ENCODE data around the gene SLC6A18.

The SLC6A18 gene, protein sequence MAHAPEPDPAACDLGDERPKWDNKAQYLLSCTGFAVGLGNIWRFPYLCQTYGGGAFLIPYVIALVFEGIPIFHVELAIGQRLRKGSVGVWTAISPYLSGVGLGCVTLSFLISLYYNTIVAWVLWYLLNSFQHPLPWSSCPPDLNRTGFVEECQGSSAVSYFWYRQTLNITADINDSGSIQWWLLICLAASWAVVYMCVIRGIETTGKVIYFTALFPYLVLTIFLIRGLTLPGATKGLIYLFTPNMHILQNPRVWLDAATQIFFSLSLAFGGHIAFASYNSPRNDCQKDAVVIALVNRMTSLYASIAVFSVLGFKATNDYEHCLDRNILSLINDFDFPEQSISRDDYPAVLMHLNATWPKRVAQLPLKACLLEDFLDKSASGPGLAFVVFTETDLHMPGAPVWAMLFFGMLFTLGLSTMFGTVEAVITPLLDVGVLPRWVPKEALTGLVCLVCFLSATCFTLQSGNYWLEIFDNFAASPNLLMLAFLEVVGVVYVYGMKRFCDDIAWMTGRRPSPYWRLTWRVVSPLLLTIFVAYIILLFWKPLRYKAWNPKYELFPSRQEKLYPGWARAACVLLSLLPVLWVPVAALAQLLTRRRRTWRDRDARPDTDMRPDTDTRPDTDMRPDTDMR

DNA sequence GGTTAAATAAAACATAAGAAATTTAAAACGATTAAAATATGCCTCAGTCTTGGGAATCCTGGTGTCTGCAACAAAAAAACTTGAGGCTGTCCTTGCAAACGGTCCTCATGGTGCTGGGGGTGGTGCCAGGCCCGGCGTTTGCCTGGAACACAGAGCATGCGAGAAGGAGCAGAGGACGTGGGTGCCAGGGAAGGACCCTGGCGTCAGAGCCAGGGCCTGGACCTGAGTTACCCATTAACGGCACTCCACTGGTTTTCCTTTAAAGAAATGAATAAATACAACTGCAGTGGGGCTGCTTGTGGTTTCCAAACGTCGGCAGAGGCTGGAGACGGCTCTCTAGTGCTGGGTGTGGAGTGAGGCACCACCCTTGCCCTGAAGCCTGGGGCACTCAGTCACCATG is at the start of gene SLC6A18:
Gene SLC6A18, plus strand, starts transcription at position 301 of the 400 bp plus-strand sequence. Its CDS starts 97 bp downstream, at position 398.
- DNase-seq = no peak

DNA sequence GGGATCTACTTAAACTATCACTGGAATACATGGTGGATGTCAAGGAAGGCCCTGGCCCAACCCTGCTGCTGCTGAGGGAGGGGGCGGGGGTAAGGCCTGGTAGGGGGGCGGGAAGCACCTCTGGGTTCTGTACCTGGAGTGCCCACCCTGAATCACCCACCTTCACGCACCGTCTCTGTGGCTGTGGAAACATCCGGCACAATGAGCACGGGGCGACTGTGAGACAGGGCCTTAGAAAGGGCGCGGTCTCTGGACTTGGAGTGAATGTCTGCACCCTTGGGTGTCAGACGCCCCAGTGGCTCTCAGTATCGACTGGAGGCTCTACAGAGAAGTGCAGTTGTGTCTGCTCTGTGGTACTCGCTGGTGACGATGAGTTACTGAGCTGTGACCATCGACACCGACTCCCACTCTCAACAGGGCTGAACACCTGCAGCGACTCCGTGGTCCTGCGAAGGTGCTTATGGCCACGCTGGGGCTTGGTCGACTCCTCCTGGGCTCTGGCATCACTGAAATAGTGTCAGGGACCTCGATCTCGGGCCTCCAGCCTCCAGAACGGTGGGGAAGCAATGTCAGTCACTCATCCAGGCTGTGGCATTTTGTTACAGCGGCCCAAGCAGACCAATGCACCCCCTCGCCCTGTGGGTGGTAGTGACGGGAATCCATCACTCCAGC is 49.2 kb upstream of the SLC6A18 start:
- no peak for DNase-seq

DNA sequence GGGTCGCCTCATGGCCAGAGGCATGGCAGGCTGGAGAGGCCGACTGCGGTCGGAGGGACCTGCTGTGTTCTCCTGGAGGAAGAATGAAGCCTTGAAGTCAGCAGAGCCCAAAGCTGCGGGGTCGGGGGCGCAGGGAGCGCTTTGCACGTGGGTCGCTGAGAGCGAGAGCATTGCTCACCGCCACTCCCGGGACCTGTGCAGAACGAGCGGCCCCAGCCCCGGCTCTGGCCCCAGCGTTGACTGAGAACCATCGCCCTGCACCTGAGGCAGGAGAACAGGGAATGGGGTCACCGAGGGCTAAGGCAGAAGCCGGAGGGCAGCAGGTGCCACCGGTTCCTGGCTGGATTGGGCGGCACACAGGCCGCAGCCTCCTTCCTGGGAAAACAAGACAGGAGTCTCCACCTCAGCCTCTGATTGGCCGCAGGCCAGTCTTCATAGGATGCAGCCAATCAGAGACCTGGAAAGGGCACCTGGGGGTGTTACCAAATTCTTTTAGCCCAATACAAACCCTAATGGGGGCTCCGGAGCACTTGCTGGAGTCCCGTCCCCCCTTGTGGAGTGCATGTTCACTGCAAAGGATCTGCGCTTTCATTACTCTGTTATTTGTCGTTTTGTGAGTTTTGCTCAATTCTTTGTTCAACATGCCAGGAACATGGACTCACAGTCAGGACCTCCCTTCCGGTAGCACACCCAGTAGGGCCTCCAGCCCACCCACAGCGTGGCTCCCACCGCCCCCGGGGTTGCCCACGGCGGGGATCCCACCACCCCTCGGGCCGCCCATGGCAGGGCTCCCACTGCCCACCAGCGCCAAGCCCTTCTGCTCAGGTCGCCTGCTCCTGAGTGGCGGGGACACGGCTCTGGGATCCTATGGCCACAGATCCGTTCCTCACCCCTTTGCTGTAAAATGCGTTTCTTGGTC is 48.4 kb upstream of the SLC6A18 start:
- no peak for DNase-seq

DNA sequence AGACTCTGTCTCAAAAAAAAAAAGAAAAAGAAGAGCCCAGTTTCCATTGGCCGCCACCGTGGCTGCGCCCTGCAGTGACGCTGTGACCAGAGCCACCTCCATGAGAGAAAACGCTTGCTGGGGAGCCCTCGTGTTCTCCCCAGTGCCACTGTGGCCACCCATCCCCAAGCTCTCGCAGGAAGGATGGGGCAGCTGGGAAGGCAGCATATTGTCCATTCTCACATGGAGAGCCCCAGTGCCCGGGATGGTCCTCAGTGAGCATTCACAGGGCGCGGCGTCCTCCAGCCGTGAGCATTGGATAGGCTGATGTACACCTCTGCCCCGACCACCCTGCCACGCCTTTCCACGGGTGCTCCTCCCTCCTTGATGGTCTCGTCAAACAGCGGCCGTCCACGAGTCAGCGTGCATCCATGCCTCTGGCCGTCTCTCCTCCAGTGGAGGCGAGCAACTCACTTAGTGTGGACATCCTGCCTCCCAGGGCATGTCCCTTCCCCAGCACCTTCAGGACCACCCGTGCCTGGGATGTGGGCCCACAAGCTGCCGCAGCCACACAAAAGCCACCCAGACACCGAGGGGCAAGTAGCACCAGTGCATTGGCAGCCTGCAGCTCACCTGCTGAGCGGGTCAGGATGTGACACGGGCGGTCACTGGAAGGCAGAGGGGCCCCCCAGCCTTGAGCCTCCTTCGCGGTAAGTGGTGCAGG is 47.2 kb upstream of the SLC6A18 start:
- DNase-seq = no peak

DNA sequence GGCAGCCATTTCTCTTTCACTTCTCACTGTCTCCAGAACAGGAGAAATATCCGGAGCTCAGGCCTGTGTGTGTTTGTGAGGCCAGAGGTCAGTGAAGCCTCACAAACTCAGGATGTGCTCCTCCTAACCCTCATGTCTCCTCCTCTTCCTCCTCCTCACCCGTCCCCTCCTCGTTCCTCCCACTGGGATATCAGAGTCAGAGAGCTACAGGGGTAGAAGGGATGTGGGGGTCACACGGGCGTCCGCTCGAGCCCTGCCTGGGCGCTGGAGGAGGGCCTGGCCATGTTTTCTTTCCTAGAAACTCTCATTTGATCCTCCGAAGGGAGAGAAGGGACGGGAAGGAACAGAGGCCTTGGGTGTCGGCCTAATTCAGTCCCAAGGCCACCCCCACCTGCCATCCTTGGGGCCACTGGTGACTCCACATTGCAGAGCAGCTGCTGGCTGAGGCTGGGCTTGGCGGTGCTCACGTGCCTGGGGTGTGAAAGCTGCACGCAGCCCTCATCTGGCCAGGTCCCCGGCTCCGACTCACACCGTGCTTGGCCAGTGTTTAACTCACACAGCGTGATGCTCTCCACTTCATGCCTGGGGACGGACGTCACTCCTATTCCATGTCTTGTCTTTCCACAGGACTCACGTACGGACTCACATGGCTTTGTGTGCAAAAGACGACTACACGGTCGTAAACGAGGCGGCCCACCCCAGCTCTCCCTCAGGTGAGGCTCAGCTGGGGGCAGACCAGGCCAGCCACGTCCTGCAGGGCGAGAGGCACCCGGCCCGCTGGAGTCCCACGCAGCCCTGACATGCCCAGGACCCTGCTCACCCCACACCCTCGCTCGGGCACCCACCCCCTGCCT is 46.4 kb upstream of the SLC6A18 start:
- no peak for DNase-seq

DNA sequence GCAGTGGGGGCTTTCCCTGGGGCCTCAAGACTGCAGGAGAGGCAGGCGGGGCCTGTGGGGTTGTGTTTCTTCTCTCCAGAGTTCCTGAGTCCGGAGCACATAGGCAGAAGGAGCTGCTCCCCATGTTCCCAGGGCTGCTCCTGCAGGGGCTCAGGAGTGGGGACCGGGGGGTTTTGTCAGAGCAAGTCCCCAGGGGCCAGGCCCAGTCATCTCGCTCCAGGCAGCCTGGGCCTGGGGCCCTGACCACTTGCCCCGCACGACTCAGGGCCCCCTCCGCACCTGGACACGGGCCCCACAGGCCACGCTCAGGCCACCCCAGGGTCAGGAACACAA is 45.8 kb upstream of the SLC6A18 start:
- no peak for DNase-seq

DNA sequence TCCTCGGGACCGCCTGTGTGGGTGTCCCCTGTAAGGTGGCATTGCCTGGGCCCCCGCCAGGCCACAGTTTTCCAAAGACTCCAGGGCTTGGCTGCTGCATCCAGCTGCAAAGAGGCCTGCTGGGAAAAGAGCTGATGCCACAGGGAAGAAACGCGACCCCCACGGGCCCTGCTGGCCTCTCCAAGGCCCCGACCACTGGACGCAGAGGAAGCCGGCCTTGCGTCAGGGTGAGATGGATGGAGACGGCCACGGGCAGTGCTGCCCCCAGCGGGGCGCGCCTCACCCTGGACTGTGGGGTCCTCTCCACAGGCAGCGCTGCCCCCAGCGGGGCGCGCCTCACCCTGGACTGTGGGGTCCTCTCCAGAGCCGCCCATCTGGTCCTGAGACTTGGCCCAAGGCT is 45.1 kb upstream of the SLC6A18 start:
- DNase-seq = no peak

DNA sequence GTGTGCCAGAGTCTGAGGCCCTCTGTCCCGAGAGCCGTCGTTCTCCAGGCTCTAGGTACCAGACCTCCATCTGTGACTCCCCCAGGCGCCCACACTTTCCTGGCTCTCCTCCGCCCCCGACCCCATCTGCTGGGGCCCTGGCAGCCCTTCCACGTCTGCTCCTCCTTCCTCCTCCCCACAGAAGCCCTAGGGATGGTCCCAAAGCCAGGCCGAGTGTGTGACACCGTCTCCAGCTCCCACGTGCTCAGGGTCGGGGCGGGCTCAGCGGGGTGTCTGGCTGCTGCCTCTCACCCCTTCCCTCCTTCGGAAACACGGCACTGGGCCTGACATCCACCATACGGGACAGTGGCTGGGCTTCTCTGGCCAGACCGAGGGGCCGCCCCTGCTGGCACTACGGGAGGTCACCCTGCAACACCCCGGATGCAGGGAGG is 44.3 kb upstream of the SLC6A18 start:
- DNase-seq = no peak

DNA sequence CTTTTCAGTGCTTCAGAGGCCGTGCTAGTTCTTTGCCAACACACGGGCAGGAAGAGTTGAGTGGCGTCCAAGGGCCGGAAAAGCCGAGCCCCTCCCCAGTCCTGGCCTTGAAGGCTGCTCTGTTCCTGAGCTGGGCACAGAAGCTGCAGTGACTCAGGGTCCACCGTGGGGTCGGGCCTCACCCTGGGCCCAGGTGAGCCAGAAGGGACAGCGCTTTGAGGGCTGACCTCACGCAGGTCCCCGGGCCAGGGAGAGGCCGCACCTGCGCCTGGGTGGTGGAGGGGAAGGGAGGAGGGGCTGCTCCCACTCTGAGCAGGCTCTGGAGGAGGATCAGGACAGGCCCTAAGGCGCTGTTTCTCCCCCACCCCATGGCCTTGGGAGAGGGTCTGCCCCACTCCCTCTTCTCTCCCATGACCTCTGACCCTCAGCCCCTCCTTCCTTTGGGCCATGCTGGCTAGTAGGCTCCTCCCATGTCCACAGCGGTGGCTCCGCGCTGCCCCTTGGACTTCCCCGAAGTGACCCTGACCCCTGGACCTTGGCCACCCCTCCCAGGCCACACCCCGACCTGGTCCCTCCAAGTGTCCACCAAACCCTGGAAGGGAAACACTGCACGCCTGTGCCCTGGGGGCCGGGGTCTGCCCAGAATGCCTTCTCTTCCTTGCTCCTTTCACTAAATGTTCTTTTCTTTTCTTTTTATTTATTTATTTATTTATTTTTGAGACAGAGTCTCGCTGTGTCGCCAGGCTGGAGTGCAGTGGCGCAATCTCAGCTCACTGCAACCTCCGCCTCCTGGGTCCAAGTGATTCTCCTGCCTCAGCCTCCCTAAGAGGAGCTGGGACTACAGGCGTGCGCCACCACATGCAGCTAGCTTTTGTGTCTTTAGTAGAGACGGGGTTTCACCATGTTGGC is 43.5 kb upstream of the SLC6A18 start:
- no peak for DNase-seq

DNA sequence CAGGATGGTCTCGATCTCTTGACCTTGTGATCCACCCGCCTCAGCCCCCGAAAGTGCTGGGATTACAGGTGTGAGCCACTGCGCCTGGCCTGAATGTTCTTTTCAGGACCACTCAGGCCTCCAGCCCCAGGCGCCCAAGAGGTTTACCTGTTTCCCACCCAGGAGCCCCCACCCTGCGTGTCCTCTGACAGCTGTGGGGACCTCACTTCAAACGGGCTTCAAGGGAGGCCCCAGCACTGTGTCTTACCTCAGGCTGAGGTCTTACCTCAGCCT is 42.9 kb upstream of the SLC6A18 start:
- DNase-seq = no peak

DNA sequence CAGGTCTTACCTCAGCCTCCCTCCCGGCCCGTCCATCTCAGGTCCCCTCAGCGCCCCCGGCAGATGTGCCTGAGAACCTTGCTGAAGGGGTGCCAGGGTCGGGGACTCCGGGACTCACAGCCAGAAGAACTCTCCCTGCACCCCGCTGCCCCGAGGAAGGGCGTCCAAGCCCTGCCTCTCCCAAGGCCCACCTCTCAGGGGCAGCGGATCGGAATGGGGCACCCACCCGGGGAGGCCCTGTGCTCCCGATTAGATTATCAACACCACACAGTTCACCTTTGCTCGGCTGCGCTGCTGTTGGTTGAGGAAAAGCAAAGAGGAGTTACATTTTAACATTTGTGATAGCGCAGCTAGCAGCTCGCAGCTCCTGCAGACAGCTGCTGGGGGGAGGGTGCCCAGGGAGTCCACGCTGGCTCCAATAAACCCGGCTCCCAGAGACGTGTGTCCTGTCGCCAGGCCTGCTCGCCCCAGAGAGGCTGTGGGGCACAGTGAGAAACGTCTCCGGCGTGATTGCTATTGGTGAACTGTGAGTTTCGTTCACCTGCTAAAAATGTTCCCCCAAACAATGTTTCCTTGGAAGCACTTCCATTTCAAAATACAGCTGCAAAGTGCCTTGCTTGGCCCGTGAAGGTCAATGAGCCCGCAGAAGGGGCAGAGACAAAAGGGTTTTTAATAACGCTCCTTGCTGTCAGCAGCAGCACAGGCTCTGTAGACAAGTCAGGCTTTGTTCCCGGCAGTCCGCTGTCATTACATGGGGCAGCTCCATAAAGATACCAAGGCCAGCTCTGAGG is 42.4 kb upstream of the SLC6A18 start:
- DNase-seq = no peak

DNA sequence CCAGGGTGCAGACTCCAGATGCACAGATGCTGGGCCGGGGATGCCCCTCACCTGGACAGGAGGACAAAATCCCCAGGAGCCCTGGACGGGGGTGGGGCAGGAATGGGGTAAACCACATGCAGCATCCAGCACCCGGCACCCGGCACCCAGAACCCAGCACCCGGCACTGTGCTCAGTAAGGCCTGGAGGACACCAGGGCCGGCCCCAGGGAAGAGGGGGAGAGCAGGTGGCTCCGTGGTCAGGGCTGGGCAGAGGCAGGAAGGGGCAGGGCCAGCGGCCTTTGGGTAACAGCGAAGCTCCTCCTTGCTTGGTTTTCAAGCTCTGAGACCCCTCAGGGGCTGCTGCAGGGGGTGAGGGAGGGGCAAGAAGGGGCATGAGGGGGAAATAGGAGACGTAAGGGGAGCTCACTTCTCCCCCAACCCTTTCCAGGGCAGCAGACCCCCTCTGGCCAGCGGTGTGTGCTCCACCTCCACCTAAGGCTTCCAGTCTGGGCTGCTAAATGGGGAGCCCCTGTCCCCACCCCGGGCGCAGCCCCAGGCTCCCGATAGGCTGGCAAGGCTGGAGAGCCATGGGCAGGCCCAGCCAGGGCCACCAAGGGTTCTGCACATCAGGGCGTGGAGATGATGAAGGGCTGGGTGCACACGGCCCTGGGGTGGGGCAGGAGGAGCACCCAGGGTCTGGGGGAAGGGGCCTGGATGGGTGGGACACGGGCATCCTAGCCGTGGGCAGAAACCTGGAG is 41.6 kb upstream of the SLC6A18 start:
- no peak for DNase-seq

DNA sequence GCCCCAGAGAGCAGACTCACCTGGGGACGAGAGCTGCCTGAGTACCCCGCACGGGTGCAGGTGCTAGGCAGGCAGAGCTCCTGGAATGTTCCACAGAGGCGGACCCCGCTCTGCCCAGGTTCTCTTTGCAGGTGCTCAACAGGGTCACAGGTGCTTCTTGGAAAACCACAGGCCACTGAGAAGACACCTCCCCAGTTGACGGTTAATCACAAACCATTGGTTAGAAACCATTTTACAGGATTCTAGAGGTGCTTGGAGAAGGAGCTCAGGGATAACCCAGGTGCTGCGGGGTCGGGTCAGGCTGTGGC is 41.1 kb upstream of the SLC6A18 start:
- no peak for DNase-seq

DNA sequence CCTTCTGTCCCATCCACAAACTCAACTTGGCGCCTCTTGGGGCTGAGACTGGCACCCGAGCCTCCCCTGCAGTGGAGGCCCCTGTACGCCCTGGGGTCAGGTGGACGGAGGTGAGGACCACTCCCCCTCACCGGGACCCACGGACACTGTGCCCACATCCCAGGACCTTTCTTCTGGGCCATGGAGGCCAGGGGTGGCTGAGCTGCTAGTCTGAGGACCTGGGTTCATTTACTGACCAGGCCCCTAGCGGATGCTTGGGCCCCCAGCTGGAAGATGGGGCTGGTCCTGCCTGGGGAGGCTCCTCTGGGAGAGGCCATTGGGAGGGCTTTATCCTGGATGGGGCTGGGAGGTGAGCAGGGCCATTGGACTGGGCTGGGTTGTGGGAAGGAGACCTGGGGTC is 40.7 kb upstream of the SLC6A18 start:
- no peak for DNase-seq

DNA sequence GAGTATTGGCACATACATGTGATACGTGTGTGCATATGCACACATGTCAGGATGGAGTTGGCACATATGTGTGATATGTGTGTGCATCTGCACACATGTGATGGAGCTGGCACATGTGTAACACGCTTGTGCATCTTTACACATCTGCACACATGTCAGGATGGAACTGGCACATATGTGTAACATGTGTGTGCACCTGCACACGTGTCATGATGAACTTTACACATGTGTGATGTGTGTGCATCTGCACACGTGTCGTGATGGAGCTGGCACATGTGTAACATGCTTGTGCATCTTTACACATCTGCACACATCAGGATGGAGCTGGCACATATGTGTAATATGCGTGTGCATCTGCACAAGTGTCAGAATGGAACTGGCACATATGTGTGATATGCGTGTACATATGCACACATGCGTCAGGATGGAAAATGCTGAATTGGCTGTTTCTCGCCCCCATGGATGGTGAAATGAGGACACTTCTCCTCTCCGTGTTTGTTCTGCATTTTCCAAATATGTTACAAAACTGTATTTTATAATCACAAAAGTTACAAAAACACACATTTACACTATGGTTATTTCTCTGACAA is 40.0 kb upstream of the SLC6A18 start:
- DNase-seq = no peak

DNA sequence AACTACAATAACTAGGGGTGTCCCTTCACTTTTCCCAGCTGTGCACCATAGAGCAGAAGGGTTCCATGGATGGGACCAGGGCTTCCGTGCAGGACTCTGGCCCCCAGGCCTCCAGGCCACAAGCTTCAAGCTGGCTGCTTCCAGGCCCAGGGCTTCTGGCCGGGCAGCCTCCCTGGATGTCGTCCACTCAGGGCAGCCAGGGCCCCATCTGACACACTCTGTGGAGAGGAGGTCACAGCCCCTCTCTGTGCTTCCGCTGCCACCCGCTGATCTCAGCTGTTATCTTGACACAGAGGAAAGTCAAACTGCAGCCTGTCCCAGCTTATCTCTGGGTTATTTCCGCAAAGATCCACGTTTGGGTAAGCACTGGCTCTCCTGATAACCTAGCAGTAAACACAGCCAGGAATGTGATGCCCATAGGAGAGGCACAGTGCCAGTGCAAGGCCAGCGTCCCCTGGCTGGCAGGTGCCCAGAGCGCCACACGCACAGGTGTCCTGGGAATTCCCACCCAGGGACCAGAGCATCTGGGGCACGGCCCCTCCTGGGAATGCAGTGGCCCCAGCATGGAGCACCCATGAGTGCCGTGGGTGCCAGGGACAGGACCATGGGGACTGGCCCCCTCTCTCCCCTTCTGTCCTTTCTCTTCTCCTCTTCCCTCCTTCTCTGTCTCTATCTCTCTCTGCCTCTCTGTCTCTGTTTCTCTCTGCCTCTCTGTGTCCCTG is 39.4 kb upstream of the SLC6A18 start:
- no peak for DNase-seq

DNA sequence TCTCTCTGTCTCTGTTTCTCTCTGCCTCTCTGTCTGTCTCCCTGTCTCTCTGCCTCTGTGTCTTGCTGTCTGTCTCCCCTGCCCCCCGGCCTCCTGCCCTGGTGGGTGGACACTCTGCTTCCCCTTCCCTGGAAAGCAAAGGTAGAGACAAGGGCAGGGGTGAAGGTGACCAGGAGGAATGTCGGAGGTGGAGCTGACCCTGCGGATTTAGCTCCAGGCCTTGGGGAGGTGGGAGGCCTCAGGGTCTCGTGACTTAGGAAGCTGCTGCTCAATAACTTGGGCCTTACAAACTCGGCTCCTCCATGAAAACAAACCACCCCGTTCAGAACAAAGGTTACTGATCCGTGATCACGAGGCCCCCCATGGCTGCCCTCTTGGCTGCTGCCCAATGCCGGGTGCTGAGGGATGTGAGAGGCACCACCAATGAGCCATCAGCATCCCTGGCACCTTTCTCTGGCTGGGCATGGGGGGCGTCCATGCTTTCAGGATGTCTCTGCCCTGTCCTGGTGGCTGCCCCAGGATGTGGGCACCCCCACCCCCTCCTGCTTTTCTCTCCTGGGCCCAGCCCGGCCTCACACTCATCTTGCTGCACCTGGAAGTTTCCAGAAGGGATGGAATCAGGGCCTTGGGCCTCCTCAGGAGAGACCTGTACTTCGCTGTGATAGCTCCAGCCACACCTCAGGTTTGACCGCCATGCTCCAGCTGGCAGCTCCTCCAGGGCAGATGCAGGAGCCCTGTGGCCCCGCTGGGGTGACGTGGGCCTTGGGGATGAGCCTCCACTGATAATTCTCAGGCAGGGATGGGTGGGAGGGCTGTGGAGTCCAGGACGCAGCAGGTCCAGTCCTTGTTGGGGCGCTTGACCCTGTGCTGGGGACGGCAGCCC is 38.6 kb upstream of the SLC6A18 start:
- DNase-seq = no peak

Data from amniotic stem cell (primary cell).